T1000 (cell line): Measurements from ENCODE around the gene DPYD.

Experiments used
- DNase-seq: peaks from one replicate; lab custom pipeline; 2025; ENCODE audit warnings: mixed read lengths; lab: John Stamatoyannopoulos, UW

The DPYD gene

DNA sequence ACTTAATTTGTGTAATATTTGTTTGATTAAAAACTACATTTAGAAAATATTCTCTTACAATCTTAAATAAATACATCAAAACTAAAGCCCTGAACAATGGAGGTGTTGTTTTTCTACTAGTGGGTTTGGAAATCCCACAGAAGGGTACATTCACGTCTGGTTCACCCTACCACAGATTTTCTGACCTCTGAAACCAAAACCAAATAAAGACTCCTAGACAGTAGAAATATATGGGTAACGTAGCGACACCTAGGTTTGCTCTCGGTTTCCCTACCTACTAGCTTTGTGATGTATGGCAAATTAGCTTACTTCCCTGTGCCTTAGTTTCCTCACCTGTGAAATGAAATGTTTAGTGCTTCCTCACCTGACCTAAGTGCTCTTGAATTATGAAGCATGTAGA, 312.6 kb downstream of the DPYD start:
- no peak for DNase-seq

DNA sequence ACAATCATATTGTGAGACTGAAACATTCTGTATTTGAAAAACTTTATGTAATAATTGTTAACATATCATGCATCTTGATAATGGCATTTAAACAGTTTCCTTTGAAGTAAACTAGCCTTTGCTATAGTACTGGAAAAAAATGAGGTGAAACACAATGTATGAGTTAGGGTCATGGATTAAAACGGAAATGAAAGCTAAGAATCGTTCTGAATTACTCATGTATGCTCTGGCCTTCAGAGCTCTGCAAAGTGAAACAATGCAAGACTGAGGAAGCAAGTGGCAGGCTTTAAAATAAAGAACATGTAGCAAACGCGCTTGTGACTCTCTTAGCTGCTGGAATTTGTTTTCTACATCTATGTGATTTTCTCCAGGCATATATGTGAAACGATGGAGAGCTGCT, 317.1 kb downstream of the DPYD start:
- DNase-seq = no peak

DNA sequence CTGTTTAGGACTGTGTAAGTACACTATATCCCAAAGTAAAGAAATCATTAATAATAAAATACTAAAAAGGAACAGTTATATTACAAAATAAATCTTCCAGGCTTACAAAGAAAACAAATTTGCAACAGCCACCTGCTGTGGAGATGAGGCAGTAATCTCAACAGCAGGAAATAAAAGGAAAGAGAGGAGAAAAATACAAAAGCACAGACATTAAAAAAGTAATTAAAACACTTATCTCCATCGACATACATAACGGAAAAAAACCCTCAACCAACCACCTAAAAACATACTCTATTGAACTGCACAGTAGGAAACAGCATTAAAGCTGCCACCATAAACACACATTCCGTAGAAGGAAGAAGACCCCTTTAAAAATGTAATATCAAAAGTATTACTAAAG, 317.6 kb downstream of the DPYD start:
- no peak for DNase-seq

DNA sequence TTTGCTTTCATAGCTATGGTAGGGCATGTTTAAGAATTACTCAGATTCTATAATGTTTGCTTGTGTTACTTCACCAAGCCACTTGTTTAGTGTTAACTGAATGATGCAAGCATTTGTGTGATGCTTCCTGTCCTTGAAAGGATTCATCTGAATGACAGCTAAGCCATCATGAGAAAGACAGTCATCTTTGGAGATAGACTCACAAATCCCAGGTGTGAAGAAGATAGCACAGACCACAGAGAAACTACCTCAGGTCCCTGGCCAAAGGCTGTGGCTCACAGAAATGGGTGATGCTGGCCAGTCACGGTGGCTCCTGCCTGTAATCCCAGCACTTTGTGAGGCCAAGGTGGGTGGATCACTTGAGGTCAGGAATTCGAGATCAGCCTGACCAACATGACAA, 321.4 kb downstream of the DPYD start:
- DNase-seq = no peak

DNA sequence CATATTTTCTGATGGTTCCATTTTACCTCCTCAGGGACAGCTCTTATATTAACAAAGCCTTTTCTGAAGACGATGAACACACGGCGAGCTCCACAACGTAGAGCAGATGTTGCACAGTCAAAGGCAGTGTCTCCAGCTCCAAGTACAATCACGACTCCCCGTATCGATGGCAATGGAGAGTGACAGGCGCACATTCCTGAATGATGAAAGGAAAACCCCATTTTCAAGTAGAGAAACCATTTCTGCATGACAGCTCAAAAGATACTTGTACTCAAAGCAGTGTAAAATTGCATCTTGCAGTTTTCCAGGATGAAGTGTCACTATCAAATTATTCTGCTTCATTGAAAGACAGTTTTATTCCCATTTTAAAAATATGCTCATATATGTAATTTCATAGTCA, 327.6 kb downstream of the DPYD start:
- DNase-seq = no peak

DNA sequence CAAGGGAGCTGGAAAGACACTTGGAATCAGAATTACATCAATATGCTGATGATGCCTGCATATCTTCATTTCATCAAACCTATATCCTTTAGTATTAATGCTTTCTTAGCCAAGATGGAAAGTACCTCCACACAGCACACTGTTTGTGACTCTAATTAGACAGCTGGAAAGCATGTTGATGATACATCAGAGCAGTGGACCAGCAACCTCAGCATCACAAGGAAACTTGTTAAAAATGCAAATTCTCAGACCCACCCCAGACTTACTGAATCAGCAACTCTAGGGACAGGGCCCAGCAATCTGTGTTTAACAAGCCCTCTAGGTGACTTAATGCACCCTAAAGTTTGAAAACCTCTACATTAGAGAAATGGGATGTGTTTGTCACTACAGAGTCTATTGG, 332.1 kb downstream of the DPYD start:
- DNase-seq = no peak

DNA sequence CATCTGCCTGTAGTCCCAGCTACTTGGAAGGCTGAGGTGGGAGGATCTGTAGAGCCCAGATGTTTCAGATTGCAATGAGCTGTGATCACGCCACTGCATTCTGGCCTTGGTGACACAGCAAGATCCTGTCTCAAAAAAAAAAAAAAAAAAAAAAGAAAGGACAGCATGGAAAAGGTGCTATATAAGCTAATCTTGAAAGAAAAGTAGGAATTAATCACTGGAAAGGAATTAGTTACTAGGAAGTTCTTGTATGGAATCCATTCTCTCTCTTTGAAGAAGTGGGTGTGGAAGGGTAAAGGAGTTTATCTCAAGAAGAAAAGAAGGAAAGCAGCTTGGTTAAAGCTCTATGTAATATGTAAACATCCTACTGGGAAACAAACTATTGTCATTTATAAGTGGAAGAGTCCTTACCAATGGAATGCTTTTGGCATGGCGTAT, 339.2 kb downstream of the DPYD start:
- DNase-seq = no peak

DNA sequence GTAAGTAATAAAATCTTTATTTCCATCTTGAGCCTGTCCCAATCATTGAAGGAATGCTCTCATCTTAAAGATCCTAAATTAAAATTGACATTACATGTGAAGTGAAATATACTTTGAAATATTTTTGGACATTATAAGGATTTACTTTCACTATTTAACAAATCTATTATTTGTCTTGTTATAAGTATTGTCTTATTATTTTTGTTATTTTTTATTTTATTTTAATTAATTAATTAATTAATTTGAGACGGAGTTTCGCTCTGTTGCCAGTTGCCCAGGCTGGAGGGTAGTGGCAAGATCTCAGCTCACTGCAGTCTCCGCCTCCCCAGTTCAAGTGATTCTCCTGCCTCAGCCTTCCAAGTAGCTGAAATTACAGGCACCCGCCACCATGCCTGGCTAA, 343.2 kb downstream of the DPYD start:
- no peak for DNase-seq

DNA sequence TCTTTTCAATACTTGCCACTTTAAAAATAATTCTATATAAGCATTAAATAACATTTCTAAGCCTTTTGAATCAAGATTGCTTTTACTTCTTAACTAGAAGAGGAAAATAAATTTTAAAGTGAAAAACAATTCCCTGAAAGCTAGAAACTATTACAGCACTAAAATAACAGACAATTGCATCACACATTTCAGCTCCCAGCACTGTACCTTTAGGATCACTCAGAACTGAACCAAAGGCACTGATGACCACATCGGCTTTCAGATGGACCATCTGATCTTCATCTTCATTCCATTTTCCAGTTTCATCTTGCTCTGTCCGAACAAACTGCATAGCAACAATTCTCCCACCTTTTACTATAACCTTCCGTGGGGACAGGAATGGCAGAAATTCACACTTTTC, 347.3 kb downstream of the DPYD start:
- no peak for DNase-seq

DNA sequence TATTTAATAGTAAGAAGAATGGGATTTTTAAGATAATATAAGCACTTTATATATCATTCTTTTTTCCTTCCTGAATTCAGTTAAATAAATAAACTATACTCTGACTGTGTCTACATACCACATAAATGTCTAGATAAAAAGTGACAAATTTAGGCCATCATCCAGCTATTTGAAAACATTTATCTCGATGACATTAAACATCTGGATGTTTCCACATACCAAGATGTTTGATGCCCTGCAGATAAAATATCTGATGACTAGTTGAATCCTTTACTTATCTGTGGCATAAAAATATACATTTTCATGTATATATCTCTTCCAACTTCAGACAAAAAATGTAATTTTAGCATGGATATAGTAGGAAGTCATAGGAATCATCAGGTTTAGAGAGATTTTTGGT, 348.3 kb downstream of the DPYD start:
- DNase-seq = no peak

DNA sequence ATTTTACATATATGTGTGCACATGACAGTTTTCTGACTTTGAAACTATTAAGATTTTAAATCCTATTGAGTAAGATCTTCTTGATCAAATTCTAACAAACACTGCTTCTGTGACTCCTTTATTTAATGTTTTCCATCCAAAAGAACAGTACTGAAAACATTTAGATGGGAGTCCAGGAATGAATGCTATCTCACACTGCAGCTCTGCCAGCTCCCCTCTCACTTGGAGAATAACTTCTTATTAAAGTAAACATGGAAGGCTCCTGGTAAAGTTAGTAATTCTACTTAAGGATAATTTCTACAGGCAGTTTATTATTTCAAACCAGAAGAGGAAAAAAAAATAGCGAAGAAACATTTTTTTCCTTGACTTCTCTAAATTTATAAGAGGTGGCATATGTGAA, 349.1 kb downstream of the DPYD start:
- DNase-seq = no peak

DNA sequence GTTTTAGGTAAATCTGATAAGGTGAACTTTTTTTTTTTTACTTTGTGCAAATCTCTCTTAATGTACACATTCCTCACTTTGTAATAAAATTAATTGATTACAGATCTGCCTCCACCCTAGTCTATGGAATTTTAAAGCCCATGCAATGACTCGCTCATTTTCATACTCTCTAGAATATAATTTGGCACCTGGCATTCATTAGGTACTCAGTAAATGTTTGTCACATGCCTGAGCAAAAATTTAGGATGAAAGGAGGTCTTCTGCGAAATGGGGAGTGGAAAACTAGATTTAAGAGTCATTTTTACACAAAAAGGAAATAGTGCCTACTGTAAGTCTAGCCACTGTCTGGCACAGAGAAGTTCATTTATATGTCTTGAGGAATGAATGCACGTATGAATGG, 350.1 kb downstream of the DPYD start:
- DNase-seq = no peak

DNA sequence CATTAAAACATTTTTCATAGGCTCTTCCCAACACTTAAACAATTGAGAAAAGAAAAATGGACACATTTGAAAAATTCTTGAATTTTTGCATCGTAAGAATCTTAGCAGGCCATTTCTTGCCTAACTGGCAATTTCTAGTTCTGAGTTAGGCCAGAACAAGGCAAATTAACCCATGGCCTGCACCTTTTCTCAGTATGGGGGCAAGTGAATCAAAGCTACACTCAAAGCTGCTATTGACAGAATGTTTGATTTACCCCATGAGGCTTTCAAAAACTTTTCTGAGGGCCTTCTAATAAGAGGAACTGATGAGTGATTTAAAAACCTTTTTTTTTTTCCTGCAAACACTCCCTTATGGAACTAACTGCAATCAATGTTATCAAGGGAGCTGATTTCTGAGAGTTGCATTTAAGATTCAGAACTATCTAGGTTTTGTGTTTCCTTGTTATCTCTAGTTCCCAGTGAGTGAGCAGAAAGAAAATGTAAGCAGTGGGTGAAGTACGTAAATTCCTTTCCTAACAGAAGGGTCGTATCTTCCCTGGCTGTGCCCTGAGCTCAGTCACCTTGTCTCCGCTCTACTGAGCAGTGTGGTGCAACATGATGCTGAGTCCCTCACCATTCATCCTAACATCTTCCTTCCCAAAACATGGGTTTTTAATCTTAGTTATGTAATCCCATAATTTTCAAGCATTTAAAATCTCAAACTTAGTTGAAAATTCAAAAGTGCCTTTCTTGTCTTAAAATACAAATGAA, 353.7 kb downstream of the DPYD start:
- no peak for DNase-seq

DNA sequence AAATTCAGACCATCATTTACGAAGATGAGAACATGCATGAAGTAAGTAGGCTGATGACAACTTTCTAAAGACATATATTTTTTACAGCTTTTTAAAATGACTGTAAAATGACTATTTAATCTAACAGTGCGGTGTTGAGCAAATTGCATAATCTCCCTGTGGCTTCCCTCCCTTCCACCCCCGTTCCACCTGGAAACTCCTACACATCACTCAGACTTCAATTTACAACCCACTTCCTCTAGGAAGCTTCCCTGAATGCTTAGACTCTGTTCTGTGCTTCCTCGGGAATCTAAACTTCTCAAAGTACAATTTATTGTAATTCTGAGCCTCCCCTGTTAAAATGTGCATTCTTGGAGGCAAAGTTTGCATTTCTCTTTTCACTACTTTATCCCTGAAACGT, 354.9 kb downstream of the DPYD start:
- no peak for DNase-seq

DNA sequence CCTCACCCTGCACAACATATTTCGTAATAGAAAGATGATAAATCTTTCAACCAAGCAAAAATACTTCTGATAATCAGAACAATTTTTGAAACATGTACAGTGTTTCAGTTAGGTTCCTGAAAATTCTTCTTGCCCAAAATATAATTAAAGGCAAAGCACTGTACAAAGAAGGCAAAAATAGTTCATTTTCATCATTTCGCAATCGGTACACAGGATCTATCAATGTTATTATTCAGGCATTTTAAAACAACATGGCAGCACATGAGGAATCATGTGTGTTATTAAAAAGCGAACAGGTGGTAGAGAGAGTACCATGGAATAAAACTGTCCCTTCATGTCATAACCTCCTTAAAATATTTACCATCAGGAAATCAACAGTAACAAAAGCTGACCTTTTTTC, 356.9 kb downstream of the DPYD start:
- DNase-seq = no peak

DNA sequence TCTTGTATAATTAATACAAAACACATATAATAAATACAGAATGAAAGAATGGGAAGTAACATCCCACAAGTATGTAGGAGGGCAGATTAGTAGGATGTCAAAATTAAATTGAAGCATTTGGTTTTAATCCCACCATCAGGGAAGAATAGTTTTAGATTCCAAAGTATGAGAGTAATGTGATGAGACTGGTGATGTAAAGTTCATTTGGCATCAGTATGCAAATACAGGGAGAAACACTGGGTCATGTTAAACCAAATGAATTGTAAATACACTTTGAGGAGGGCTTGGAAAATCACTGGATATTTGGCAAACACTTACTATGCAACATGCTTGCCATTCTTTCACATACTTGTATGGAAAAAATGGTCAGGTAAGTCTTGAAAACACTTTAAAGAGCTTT, 358.8 kb downstream of the DPYD start:
- DNase-seq = no peak

DNA sequence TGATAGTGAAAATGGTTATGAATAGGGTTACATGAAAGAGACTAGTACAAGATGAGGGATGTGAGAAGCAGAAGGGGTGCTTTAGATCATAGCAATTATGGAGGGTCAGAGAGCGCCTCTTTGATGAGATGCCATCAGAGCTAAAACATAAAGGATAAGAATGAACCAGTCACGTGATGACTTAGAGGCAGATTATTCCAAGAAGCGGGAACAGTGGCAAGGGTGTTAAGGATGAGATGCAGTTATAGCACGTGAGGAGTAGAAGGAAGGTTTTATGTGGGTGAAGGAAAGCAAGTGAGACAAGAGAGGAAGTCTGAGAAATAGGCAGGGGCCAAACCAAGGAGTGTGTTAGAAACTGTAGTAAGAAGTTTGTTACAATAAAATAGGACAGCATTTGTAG, 360.1 kb downstream of the DPYD start:
- no peak for DNase-seq

DNA sequence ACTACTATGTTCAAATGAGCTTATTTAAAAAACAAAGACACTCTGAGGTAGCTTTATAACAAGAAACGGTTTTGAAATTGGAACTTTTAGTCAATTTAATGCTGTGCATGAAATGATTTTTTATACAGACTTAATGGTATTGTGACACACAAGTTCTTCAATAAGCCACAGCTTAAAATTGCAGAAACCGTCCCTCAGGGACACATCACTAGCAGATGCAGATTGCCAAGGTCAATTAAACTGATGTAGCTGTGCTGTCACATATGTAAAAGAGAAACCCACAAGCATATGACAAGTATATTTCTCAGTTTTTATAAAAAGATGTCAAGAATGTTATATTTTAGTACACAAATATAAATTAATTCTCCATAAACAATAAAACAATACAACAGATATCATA, 366.9 kb downstream of the DPYD start:
- no peak for DNase-seq

DNA sequence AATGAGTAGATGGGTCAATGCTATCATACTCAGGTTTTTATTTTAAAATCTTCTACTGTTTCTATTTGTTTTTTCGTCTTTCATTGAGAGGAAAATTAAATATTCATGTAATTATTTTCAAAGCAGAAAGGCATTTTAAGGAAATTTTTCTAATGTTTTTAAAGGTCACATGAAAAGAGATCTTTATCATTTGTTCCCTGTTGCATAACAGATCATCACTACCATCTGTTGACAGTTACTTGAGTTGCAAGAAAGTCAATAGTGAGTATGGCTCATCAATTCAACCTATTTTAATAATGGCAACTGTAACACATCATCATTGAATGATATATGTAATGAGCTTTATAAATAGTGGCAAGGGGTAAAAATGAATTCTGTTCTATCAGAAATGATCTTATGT, 369.7 kb downstream of the DPYD start:
- DNase-seq = no peak

DNA sequence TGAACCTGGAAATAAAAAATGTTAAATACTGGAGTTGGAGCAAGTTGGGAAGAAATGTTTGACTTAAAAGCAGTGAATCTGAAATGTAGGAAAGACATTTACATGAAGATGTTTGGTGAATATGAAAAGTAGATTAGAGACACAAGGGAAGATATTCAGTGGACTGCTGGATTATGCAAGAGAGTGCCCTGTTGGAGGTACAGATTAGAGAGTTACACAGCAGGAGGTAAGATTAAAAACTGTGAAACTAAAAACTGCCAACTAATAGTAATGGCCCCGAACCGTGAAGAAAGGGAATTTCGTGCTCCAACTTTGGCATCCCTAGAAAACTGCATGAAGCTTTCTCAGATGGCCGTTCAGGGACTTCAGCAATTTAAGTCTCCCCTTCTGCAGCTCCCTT, 375.4 kb downstream of the DPYD start:
- no peak for DNase-seq

DNA sequence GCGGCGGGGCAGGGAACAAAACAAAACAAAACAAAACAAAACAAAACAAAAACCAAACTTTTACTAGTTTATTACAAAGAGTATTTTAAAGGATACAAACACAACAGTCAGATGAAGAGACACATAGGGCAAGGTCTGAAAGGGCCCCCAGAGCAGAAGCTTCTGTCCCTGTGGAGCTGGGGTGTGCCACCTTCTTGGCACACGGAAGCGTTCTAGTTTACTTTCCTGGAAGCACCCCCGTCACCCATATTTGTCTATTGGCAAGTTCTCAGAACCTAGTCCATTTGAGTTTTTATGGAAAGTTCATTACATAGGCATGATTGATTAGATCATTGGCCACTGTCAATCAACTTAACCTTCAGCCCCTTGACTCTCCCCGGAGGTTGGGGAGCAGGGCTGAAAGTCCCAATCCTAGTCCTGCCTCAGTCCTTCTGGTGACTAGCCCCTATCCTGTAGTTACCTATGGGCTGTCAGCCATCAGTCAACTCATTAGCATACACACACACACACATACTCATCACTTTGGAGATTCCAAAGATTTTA, 380.4 kb downstream of the DPYD start:
- DNase-seq = no peak

DNA sequence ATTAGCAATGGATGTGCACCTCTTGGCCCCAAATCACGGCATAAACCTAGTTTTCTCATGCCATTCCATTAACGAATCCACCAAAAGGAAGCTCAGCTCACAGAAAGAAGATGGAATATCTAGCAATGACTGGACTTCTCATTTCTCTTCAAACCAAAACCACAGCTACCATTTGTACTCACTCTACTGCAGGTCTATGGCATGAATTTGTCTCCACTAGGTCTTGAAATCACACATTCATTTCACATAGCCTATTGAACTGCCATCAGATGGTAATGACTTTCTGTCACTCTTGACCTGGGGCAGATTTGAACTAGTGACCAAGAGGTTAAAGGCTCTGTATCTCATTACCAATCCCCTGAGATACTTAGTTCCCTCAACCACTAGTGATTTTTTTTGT, 382.7 kb downstream of the DPYD start:
- DNase-seq = no peak

DNA sequence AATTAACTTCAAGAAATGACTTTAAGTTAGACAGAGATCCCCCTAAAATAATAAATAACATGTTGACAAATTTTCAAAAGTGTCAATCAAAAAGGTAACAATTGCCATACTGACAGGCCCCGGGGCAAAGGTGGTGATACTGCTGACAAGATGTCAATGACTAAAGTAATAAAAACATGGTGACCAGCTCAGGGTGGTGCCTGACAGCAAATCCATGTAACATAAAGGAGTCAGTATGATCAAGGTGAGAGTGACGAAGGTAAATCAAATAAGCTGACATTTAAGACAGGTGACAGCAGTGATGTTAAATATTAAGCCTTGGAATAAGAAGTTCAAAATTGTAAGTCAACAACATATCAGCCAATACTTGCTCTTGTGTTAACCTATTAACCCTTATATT, 387.5 kb downstream of the DPYD start:
- no peak for DNase-seq

DNA sequence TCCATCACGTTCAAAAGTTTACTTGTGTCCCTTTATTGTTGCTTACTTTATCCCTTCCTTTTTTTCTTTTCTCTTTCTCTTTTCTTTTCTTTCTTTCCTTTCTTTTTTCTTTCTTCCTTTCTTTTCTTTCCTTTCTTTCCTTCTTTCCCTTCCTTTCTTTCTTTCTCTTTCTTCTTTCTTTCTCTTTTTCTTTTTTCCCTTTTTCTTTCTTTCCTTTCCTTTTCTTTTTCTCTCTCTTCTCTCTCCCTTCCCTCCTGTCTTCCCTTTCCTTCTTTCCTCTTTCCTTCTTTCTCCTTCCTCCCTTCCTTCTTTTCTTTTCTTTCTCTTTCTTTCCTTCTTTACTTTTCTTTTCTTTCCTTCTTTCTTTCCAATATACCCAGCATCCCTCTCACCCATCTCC, 391.2 kb downstream of the DPYD start:
- DNase-seq = no peak
